Liver (tissue), 3 donors: Measurements from ENCODE around the gene OR5K1.

Experiments used
- CTCF ChIP-seq: fragments of 150-350 bp; IDR thresholded peaks from 2 replicates; pipeline ENCODE4 v1.5.1; 2017; ENCODE audit warnings: improper control_type of control experiment, low read depth, low read length; ENCODE audit not compliant: missing input control
- EGR1 ChIP-seq, 2 donors: IDR thresholded peaks; 2 replicates each; pipeline ENCODE4 v1.6.1; 2016 to 2018; ENCODE audit warnings: antibody characterized with exemption in 2 of 2, low read depth in 2 of 2
- GABPA ChIP-seq, 2 donors: IDR thresholded peaks in 1 of 2; conservative IDR thresholded peaks in 1 of 2; 2 replicates each; pipeline ENCODE4 v1.6.1; 2016; ENCODE audit warnings: antibody characterized with exemption in 2 of 2, mild to moderate bottlenecking in 1 of 2, moderate library complexity in 1 of 2
- JUND ChIP-seq, 2 donors: IDR thresholded peaks; 2 replicates each; pipeline ENCODE4 v1.6.1; 2016; ENCODE audit warnings: antibody characterized with exemption in 2 of 2
- MAX ChIP-seq: IDR thresholded peaks from 2 replicates; pipeline ENCODE4 v1.6.1; 2016; ENCODE audit warnings: antibody characterized with exemption
- RAD21 ChIP-seq, 2 donors: IDR thresholded peaks; 2 replicates each; pipeline ENCODE4 v1.6.1; 2016; ENCODE audit warnings: antibody characterized with exemption in 2 of 2, mild to moderate bottlenecking in 2 of 2
- REST ChIP-seq: IDR thresholded peaks from 2 replicates; pipeline ENCODE4 v1.6.1; 2016; ENCODE audit warnings: antibody characterized with exemption, mild to moderate bottlenecking
- RXRA ChIP-seq, 2 donors: IDR thresholded peaks; 2 replicates each; pipeline ENCODE4 v1.6.1; 2017 to 2018; ENCODE audit warnings: antibody characterized with exemption in 2 of 2, mild to moderate bottlenecking in 1 of 2
- YY1 ChIP-seq: IDR thresholded peaks from 2 replicates; pipeline ENCODE4 v1.6.1; 2016; ENCODE audit warnings: antibody characterized with exemption, mild to moderate bottlenecking
- donor health status: healthy.
- donor health status: healthy.

GRCh38 chr3:98514948-98515347, 51.9 kb downstream of the OR5K1 start:
- TF ChIP-seq YY1 (no peak), CTCF (no peak), RXRA (IDR thresholded peaks at IDR 0.05) (no peak), JUND (IDR thresholded peaks at IDR 0.05) (no peak), MAX (no peak), EGR1 (IDR thresholded peaks at IDR 0.05; ENCODE audit: low read depth in 2 of 2) (no peak), RAD21 (IDR thresholded peaks at IDR 0.05) (no peak), GABPA (IDR thresholded peaks at IDR 0.05 in 1 of 2, conservative IDR thresholded peaks at IDR 0.05 in 1 of 2) (no peak), REST (no peak)
